GM21786 (cell line): Measurements from ENCODE around the gene DNPEP.
"Not testable (repeated sequence)": the region's sequence is repeated elsewhere in the genome, so short reads cannot be mapped to it uniquely, and the experiment has no call there.

Experiments used
- ATAC-seq: cut with Tn5 transposase; IDR thresholded peaks from one replicate; pipeline ENCODE4 v1.9.1; 2021; ENCODE audit not compliant: unreplicated experiment

DNPEP gene

GRCh38 chr2:219419331-219420197 lies 31.9 kb upstream of the DNPEP start:
- no peak for ATAC-seq

DNA sequence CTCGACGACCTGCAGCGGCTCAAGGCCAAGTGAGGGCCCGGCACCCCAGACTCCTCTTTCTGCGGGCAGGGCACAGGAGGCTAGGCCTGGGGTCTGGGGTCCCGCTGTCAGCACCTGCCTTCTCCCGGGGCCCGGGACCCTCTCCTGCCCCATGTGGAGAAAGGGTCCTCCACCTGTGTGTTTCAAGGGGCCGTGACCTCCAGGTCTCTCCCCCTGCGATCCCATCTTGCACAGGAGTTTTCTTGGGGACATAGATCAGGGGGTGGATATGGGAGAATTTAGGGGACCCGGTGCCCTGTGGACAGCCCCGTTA lies 31.3 kb upstream of the DNPEP start:
- ATAC-seq: no peak

- ATAC-seq: no peak
Measured at GRCh38 chr2:219418155-219419011, 30.7 kb upstream of the DNPEP start, which contains the start of gene DES. Gene DES, plus strand, starts transcription at chr2:219418377. Its CDS starts 86 bp downstream, at chr2:219418463.

DNA sequence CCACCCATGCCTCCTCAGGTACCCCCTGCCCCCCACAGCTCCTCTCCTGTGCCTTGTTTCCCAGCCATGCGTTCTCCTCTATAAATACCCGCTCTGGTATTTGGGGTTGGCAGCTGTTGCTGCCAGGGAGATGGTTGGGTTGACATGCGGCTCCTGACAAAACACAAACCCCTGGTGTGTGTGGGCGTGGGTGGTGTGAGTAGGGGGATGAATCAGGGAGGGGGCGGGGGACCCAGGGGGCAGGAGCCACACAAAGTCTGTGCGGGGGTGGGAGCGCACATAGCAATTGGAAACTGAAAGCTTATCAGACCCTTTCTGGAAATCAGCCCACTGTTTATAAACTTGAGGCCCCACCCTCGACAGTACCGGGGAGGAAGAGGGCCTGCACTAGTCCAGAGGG lies 29.7 kb upstream of the DNPEP start:
- no peak for ATAC-seq

GRCh38 chr2:219416938-219417337 lies 29.2 kb upstream of the DNPEP start:
- no peak for ATAC-seq

DNA sequence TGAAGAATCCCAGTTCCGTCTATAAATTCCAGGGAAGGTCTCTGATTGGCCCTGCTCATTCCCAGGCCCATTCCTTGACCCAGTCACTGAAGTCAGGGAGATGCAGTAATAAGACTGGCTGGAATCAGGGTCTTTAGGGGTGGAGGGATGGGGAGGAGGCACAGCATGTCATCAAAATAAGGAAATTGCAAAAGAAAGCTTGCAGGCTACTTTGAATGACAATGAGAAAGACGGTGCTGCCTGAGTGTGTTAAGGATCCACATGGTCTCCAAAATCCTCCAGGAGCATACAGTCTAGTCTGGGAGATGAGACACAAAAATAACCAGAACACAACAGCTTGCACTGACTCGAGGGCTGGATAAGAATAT lies 28.5 kb upstream of the DNPEP start:
- no peak for ATAC-seq

- no peak for ATAC-seq
Measured at GRCh38 chr2:219415580-219416234, 28.0 kb upstream of the DNPEP start.

DNA sequence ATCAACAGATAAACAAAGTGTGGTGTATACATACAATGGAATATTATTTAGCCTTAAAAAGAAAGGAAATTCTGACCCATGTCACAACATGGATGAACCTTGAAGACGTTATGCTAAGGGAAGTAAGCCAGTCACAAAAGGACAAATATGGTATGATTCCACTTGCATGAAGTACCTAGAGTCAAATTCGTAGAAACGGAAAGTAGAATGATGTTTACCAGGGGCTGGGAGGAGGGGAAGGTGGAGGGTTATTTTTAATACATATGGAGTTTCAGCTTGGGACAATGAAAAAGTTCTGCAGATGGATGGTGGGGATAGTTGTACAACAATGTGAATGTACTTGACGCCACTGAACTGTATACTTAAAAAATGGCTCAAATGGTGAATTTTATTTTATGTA lies 27.1 kb upstream of the DNPEP start:
- no peak for ATAC-seq

GRCh38 chr2:219410390-219410789 lies 22.7 kb upstream of the DNPEP start:
- no peak for ATAC-seq

- no peak for ATAC-seq
Measured at GRCh38 chr2:219409619-219410018, 21.9 kb upstream of the DNPEP start.

GRCh38 chr2:219408631-219409030 lies 20.9 kb upstream of the DNPEP start:
- ATAC-seq: no peak

- no peak for ATAC-seq
Measured at GRCh38 chr2:219408204-219408603, 20.5 kb upstream of the DNPEP start.

DNA sequence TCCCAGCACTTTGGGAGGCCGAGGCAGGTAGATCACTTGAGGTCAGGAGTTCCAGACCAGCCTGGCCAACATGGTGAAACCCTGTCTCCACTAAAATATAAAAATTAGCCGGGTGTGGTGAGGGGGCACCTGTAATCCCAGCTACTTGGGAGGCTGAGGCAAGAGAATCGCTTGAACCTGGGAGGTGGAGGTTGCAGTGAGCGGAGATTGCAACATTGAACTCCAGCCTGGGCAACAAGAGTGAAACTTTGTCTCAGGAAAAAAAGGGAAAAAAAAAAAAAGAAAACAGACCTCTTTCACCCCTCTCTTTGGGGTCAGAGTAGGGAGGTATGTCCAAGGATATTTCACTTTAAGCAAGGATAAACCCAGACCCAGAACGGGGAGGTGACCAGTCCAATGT lies 19.6 kb upstream of the DNPEP start:
- ATAC-seq: not testable (repeated sequence)

DNA sequence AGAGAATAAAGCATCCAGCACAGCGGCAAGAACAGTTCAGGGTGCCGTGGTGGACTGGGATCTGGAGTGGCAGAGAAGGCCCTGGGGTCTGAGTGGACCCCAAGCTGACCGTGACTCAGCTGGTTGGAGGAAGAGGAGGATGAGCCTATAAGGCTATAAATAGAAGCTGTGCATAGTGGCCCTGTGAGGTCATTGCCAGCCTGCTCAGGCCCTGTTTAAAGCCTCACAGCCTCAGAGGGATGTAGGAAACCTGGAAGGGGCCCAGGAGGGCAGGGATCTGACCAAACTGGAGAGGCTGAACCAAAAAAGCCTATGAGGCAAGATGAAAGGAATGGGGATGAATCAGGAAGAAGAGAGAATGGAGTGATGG lies 19.1 kb upstream of the DNPEP start:
- no peak for ATAC-seq

DNA sequence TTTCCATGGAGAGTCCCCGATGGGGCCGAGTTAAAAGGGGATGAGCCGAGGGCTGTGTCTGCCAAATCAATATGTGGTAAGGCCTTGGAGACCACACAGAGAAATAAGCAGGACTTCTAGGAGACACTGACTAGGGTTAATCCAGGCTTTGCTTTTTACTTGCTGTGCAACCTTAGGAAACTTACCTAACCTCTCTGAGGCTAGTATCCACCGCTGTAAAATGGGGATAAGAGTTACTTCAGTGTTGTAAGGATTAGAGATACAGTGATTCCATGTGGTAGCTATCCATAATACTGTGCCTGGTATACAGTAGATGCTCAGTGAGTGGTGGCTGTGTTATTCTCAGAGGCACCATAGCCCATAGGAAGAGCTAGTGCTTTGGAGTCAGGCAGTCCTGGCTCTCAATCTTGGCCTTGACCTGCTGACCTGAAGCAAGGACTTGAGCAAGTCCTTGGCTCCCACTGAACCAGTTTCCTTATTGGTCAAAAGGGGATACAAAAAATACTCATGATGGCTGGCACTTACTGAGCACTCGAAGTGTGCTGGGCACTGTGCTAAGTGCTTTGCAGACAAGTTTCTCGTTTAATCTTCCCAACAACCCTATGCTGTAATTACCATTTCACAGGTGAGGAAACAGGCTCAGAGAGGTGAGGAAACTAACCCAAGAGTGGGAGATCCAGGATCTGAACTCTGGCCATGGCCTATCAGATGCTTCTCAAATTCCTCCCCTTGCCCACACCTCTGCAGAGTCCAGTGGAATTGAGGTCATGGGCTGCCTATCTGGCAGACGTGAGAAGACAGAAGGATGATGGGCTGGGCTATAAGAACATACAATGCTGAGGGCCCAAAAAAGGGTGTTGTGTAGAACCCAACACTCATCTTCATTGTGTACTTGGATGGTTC lies 18.5 kb upstream of the DNPEP start:
- ATAC-seq: no peak

GRCh38 chr2:219405451-219405850 lies 17.7 kb upstream of the DNPEP start:
- no peak for ATAC-seq

- ATAC-seq: no peak
Measured at GRCh38 chr2:219404954-219405353, 17.2 kb upstream of the DNPEP start.

DNA sequence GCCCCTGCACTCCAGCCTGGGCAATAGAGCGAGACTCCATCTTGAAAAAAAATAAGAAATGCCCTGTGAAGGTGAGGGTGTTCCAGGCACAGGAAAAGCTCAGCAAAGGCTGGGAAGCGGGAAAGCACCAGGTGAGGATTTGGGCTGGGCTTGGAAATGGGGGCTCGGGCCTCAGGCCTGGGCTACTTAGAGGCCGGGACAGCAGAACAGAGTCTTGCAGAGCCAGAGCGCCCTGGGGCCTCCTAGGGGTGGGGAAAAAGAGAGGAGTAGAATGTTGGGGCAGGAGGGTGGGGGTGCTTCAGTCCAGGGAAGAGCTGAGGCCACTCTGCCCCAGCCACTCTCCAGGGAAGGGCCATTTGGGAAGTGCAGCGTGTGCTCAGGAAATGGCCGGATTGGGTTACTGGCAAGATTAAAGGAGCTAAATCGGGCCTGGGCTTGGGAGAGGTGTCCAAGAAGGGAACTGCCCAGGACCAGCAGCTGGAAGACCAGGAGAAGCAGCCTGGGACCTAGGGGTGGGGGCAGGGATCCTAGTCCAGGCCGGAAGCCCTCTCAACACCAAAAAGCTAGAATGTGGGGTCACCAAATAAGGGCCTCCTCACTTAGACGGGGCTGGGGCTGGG lies 16.7 kb upstream of the DNPEP start:
- ATAC-seq: no peak

DNA sequence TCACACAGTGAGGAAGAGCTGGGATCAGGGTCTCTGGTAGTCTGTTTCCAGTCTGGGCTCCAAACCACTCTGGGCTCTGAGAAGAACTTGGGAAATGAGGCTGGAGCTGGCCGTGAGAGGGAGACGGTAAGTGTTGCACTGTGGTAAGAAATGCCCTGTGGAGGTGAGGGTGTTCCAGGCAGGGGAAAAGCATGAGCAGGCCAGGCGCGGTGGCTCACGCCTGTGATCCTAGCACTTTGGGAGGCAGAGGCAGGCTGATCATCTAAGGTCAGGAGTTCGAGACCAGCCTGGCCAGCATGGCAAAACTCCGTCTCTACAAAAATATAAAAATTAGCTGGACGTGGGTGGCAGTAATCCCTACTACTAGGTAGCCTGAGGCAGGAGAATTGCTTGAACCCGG lies 16.1 kb upstream of the DNPEP start:
- no peak for ATAC-seq
